SKM-1 treated with dmso at 0.1 percent for 144 hours (cell line): ENCODE results near the gene NHERF2.

Experiments used
- DNase-seq: peaks from one replicate; lab custom pipeline; 2025; ENCODE audit not compliant: unreplicated experiment; lab: John Stamatoyannopoulos, UW

Gene NHERF2

DNA sequence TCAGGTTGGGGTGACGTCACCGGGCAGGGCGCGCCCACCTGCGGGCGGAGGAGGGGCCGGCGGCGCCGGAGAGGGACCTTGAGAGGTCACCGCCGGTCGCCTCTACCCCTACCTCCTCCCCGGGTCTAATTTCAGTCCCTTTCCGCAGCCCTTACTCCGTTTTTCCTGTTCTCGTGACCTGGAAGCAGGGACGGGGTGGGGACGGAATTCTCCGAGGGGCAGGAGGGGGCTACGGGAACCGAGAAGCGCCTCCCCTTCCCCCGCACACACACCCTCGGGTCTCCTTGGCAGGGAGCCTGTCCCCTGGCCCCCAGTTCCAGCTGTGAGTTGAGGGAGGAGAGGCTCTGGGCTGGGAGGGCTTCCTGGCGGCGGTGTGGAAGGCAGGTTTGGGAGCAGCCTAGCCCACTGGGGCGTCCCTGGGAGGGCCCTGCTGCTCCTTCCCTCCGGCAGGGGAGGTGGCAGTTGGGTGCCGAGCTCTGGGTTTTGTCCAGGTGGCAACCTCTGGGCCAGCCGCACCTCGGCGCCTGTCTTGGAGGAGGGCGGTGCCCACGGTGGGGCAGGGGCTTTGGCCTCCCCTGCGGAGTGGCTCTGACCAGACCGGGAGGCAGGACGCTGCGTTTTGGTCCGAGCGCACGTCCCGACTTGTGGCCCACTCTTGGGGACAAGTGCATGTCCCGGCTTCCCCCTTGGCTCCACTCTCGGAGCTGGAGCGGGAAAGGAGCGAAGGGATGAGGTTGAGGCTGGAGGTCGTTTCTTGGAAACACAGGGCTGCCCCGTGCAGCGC is 36.2 kb upstream of the NHERF2 start:
- no peak for DNase-seq

DNA sequence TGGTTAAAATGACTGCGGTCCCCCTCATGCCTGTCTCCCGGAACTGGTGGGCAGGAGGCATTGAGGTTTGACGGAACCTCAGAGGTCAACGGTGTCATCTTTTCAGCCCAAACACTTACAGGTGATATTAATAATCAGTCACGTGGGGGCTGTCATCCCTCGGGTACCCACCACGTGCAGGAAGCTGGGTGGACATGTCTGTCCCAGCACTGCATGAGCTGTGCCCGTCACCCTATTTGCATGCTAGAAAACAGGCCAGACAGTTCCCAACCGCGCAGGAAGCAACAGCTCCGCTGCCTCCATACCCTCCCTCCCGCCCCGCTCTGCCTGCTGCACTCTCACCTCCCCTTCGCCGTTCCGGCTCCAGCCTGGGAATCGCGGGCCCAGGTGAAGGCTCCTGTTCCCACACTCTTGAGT is 35.6 kb upstream of the NHERF2 start:
- DNase-seq, result no peak

DNA sequence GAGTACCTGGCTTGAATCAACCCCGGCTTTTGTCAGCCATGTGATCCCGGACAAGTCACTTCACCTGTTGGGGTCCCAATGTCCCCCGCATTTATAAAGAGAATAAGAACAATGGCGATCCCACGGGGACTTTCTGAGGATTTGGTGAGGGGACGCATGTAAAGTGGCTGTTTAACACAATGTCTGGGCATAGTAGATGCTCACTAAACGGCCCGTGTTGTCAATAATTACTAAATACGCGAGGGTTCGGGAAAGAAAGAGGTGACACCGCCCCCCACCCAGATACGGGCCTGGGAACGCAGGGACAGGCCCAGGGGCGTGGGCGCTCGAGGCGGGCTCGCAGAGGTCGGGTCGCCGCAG is 35.1 kb upstream of the NHERF2 start:
- no peak for DNase-seq

DNA sequence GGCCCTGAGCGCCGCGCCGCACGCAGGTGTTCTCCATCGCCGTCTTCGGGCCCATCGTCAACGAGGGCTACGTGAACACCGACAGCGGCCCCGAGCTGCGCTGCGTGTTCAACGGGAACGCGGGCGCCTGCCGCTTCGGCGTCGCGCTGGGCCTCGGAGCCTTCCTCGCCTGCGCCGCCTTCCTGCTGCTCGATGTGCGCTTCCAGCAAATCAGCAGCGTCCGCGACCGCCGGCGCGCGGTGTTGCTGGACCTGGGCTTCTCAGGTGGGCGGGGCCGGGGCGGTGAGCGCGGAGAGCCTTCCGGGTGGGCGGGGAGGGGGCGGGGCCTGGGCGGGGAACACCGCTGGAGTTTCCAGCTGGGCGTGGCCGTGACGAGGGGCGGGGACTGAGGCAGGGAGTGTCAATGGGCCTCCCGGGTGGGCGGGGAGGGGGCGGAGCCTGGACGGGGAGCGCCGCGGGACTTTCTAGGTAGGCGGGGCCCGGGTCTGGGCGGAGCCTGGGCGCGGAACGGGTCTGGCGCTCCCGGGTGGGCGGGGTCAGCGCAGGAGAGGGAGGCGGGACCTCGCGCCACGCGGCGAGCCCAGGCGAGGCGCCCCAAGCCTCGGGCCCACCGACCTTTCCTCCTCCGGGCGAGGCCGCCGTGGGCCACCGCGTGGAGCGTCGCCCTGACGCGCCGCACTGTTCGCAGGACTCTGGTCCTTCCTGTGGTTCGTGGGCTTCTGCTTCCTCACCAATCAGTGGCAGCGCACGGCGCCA is 34.6 kb upstream of the NHERF2 start:
- peak; percentile 81 for DNase-seq

DNA sequence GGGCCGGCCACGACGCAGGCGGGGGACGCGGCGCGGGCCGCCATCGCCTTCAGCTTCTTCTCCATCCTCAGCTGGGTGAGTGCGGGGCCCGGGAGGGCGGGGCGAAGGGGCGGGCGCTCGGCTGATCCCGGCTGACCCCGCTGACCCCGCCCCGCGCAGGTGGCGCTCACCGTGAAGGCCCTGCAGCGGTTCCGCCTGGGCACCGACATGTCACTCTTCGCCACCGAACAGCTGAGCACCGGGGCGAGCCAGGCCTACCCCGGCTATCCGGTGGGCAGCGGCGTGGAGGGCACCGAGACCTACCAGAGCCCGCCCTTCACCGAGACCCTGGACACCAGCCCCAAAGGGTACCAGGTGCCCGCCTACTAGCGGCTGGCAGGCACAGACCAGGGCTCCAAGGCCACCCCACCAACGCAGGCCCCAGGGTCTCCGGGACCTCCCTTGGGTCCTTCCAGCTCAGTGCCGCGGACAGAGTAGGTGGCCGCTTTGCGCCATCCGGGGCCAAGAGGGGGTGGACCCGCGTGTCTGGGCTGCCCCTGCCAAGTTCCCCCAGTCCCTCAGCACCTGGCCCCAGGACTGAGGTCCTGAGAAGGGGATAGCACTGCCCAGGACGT is 33.9 kb upstream of the NHERF2 start:
- no peak for DNase-seq

DNA sequence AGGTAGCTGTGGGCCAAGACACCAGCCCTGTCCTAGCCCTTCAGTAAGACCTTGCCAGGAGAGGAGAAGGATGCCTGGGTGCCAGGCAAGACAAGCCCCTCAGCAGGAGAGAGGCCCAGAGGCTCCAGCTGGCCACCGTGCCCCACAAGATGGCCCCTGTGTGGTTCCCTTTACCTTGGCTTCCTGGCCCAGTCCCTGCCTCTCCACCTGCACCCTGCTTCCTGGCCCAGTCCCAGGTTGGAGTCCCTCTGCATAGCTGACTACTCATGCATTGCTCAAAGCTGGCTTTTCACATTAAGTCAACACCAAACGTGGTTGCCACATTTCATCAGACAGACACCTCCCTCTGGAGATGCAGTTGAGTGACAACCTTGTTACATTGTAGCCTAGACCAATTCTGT is 33.0 kb upstream of the NHERF2 start:
- DNase-seq, result no peak

DNA sequence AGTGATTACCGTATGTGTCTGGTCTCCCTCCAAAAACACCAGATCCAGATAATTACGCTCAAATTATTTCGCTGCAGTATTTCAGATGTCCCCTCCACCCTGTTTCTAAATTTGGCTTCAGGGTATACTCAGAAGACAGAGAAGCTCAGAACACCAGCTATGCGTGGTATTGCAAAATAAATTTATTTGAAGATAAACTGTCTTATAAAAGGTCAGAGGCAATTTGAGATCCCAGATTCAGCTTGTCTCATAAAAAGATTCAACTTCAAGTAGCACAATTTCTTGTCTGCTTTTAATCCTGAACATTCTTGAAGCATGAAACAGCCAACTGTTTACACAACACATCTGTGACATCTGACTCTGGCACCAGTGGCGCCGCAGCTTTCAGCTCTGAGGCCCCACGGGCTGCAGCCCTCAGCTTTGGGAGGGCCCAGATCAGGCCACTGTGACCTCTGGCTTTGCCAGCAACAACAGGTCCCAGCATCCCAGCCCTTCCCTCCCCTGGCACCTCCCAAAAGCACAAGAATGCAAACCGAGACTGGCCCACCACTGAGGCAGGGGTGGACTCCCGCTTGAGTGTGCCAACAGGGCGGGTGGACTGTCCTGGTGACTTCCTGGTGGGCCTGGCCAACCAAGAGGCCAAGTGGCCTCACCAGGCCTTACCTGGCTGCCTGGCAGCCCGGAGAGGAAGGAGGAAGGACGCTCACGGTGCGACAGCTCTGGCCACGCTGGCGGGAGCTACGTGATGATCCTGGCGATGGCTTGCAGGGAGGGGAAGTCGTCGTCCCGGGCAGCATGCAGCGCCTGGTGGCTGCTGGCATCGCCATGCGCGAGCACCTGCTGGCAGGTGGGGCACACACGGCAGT is 29.0 kb upstream of the NHERF2 start:
- no peak for DNase-seq

DNA sequence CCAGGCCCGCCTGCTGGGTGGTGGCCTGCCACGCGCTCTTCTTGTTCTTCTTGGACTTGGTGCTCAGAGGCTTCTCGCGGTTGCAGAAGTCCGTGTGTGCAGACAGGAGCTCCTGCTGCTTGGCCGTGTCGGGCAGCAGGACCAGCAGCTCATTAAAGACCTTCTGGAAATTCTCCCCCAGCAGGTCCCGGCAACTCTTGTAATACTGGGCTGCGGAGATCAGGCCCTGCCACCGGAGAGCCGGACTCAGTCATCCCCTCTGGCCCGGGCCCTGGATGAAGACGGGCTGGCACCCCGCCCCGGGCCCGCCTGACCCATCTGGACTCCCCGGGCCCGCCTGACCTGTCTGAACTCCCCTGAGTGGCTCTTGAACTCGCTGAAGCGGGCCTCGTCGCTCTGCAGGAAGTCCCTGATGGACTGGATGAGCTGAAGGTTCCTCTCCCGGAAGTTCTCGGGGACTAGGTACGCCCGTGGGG is 28.3 kb upstream of the NHERF2 start:
- DNase-seq, result no peak

DNA sequence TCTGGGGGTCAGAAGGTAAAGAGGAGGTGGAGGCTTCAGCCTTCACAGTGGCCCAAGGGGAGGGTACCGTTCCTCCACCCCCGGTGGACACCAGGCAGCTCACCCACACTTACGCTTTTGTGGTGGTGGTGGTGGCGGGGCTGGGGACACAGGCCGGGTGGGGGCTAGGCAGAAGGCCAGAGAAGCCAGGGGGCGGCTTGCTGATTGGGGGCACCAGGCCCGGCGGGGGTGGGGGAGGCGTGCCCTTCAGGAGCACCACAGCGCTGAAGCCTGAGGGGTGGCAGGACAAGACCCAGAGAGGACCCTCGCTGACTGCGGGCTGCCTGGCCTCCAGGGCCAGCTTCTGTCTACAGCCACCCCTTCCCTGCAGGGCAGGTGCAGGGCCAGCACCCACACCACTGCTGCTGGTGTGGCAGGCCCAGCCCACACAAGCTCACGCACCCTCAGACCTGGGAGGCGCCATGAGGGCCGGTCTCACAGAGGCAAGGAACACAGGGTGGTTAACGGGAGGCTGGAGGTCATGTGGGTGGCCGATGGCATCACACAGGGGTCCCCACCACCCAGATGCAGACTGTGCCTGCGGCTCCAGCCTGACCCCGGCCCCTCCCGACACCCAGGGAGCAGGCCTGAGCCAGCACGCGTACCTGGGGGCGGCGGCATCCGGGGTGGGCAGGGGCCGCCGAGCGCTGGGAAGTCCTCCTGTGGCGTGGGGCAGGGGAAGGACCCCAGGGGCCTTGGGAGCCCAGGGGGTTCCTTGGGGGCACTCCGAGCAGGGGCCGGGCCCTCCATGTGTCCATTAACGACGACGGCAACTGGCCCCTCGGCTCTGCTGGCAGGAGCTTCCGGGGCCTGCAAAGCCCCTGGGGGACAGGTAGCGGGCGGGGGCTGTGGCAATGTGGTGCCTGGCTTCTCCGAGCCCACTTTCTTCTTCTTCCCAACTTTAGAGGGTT is 27.6 kb upstream of the NHERF2 start:
- DNase-seq, result no peak

DNA sequence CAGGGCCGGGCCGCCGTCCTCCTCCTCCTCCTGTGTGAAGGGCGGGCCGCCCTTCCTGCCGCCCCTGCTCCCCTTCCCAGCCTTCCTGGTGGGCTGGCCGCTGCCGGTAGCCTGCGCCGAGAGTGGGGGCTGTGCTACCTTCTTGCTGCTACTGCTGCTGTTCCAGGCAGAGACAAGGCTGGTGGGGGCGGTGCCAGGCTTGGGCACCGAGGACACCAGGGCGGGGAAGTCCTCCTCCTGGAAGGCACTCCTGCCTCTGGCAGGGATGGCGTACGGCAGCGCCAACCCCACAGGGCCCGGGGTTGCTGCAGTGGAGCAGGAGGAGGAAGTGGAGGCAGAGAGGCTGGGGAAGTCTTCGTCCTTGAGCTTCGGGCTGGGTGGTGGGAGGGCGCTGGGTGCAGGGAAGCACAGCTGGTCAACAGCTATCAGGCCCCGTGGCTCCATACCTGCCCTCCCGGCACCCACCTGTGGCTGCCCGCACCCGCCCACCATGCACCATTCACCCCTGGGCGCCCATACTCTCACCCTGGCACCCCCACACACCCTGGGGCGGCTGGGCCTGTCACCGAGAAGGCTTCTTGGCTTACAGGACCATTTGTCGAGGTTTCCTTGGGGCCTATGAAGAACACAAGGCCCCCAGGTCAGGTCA is 26.7 kb upstream of the NHERF2 start:
- DNase-seq, result no peak

DNA sequence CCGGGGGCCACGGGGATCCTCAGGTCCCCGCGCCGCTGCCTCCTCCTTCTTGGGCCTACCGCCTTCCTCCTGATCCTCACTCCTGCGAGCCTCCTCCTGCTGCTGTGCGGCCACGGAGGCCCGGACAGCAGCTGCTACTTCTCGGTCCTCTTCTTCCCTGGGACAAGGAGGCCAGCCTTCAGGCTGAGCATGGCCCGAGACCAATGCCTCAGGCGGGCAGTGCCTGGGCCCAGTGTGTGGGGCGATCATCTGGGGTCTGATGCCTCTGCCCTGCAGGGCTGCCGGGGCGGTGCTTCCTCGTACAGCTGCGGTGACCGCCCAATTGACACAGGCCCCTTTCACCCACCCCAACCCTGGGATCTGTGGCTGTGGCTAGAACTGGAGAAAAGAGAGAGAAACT is 25.7 kb upstream of the NHERF2 start:
- DNase-seq, result no peak

DNA sequence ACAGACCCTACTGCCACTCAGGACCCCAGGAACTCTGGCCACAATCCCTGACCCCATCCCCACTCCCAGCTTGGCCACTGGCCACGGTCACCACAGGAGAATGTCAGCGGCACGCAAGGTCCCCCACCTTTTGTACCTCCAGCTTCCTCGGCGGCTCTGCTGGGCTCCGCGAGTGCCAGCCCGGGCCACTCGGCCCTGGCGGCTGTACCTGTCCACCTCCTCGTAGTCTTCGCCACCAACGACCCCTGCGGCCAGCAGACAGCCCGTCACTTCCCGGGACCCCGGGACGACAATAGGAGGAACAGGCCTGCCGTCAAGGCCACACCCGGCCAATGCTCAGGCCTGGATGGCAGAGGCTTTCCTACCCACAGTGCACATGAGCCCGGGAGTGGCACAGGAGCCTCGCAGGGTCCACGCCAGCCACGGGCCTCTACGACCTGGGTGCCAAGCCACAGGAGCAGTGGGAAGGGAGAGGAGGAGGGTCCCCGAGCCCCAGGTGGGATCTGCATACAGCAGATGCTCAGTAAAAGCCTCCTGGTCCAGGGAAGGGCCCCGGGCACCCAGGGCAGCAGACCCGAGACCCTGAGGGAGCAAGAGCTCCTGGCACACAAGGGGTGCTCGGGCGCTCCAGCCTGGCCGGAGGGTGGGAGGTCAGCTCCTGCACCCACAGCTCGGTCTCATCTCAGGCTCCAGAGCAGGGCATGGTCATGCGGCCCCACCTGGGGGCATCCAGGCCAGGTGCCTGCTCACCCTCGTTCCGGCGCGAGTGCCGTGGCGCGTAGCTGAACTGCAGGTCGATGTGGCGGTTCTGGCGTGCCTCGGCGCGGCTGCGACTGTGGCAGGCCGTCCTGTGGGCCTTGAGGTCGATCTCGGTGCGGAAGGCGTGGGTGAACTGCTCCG is 25.0 kb upstream of the NHERF2 start:
- DNase-seq, result no peak

DNA sequence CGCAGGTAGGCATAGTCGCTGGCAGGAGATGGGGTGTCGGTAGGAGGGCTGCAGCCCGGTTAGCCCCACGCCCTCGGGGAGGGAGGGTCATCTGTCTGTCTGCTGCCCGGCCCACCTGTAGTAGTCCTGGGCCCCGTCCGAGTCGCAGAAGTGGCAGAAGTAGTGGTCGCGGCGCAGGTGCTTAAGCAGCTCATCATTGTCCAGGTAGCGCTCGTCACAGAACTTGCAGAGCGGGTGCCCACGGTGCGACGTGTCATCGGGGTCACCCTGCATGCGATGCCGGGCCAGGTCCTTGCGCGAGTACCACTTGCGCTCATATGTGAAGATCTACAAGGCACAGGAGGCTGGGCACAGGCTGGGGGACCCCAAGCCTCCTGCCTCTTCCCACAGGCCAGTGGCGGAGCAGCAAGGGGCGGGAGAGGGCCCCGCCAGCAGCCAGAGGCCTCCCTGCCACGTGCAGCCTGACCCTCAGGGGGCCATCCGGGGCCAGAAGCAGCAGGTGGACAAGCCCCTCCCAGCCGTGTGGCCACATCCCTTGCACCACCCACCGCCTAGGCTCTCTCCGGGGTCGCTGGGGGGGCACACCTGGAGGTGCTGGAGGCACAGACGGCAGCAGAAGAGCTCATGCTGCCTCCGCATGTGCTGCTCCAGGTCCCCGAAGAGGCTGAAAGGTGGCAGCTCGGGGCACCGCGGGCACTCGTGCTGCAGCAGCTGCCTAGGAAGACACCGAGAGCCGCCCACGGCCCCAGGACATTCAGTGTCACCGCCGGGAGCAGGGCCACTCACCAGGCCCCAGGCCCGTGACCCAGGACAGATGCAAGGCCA is 24.1 kb upstream of the NHERF2 start:
- DNase-seq, result no peak

DNA sequence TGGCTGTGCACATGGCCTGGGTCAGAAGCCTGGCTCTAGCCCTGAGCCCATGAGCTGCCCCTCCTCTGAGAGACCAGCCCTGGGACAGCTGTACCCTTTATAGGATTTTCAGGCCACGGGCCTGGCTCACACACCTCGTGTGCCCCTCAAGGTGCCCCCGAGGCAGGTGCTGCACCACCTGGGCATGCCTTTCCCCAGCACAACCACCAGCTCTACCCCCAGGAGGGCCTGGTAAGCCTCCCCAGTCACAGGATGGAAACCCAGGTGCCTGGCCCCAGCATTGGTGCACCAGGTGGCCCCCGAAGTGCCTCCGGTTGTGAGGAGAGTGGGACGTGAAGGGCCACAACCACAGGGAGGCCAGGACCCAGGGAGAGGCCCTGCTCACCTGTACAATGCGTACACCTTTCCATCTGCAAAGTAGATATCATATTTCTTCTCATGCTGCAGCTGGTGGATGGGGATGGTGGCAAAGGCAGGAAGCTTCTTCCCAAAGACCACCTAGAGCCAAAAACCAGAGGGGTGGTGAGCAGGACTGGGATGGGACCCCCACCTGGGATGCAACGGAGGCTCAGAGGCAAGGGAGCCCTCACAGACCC is 23.4 kb upstream of the NHERF2 start:
- DNase-seq, result no peak

DNA sequence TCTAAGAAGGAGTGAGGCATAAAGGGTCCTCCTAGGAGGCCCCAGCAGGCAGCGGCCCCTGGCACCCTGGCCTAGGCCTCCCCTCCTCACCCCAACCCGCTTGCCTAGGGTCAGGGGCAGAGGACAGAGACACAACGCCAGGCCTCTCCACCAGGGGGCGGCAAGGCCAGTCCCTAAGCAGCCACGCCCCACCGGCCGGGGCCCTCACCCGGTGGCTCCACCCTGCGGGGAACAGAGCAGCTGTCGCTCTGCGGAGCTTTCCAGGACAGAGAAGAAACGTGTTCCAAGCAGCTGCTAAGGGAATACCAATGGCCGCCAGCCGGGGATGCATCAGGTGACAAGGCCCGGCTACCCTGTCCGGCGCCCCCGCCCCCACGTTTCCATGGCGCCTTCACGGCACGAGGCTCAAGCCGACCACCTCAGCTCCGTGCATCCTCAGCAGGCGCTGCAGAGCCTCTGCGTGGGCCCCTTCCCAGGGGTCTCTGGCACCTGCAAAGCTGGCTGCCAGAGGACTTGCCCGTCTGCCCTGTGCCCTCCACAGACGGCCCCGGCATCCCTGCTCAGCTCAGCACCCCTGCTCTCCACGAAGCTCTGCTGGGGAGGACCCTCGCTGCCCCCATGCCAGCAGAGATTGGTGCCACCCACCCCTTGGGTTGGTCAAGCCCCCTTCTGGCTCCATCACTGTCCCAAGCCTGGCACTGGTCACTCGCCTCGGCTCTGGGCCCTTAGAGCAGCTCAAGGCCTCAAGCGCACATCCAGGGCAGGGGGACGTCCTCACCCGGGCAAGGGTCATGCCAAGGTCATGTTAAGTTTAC is 22.7 kb upstream of the NHERF2 start:
- DNase-seq, result peak; percentile 83

DNA sequence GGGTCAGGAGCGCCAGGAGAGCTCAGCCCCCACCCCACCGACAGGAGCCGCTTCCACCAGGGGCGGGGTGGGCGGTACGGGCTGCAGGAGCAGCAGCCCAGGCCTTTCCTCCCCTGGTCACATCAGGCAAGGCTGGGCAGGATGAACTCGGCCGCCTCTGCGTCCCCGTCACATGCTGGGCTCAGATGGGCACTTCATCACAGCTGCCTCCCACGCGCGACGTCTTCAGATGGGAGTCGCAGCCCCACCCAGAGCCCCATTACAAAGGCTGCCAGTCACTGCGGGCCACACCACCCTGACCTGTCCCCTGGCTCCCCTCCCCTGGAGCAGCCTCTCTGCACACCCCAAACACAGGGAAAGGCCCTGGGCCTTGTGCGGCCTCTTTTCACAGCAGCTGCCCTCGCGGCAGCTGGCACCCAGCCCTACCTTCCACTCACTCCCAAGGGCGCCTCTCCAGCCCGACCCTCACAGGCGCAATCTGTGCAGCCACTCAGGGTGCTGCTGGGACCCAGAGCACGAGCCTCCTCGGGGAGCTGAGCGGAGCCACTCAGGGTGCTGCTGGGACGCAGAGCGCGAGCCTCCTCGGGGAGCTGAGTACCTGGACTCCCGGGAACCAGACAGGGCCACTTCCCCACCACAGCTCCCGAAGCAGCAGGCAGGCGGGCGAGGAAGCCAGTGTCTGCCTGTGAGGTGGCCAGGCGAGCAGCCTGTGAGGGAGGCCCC is 21.7 kb upstream of the NHERF2 start:
- DNase-seq, result no peak
